ENCODE results near the gene TRIO.
"Not testable (repeated sequence)": the region's sequence is repeated elsewhere in the genome, so short reads cannot be mapped to it uniquely, and the experiment has no call there.

Gene TRIO

DNA sequence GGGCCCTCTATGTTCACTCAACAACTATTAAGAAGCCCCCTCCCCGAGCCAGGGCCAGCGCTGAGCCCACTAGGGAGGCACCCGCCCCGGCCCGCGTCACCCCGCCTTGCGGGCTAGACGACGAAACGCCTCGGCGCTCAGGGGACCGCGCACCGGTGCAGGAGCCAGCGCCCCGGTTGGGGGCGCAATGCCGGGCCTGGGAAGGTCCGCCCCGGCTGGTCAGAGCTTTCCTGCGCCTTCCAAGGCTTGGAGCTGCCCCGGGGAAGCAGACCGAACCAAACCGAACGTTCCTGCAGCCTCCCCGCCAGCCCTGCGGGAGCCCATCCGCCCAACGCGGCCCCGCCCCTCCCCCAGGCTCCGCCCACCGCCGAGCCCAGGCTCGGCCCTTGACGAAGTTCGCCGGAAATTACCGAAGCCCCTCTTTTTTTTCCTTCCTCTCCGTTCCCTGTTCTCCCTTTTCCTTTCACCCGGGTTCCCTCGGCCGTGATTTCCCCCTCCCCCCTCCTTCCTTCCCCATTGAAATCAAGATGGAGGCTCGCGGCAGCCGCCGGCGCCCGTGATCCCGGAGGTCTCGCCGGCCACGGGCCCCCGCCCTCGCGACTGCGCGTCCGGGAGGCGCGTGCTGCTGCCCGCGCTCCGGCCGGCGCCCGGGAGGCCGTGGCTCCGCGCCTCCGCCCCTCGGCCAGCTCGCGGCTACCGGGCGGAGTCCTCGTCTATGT lies at the start of gene TRIO:
TSS of gene TRIO (plus strand) at position 516 of the 719 bp plus-strand sequence. CDS start 384 bp downstream, outside the sequence.
- peak; percentile 86 for DNase-seq

GRCh38 chr5:14097380-14097779 lies 45.8 kb upstream of the TRIO start:
- not testable (repeated sequence) for DNase-seq

GRCh38 chr5:14097998-14098471 lies 45.1 kb upstream of the TRIO start:
- no peak for DNase-seq

GRCh38 chr5:14100281-14100680 lies 42.9 kb upstream of the TRIO start:
- DNase-seq, result no peak

DNA sequence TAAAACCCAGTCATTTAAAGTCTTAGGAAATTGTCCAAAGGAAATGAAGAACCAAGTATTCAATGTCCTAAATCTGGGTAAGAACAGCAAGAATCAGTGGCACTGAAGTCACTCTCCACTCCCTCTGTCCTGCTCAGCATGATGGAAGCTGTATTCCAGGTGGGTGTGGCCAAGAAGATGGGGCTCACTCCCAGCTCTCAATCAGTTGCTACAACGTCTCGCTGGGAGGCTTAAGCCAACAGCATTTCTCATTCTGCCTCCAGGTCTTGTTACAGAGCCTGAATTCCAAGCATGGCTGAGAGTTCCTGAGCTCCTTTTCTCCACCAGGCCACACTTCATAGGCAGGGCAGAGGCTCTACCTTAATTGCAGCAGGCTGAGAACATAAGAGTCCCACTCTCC lies 41.2 kb upstream of the TRIO start:
- DNase-seq, result no peak

DNA sequence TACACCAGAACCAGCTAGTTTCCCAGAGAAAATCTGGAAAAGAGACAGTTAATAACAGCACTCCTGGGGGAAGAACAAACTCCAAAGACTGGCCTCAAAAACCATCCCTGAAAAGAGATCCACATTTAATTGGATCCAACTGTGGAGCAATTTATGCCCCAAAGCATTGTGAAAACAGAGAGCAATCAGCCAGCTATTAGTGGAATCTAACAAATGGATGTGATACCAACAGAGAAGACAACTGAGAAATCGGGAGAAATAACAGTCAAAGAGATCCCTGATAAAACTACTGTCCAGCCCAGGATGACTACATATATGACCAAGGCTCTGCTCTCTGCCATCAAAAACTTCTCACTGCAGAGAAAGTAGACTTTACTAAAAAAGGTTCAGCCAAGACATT lies 40.5 kb upstream of the TRIO start:
- DNase-seq, result no peak

GRCh38 chr5:14105718-14106410 lies 37.3 kb upstream of the TRIO start:
- no peak for DNase-seq

DNA sequence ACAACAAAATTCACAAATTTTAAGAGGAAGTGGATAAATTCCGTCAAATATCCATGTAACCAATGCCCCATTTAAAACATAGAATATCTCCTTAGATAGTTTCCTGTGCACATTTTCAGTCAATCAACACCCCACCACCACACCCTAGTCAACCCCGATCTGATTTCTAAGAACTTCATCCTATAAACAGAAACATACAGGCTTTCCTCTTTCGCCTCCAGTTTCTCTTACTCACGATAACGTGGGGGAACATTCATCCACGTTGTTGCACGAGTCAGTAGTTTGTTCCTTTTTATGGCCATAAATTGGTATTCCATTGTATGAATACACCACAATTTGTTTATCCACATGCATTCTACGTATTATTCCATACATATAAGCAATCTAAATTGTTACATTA lies 35.6 kb upstream of the TRIO start:
- no peak for DNase-seq

- peak; percentile 43 for DNase-seq
These were observed 34.8 kb upstream of the TRIO start for GRCh38 chr5:14108170-14108996.

GRCh38 chr5:14109041-14109747 lies 33.9 kb upstream of the TRIO start:
- DNase-seq, result no peak

GRCh38 chr5:14109771-14110170 lies 33.4 kb upstream of the TRIO start:
- no peak for DNase-seq

- DNase-seq, result no peak
These were observed 32.9 kb upstream of the TRIO start for GRCh38 chr5:14110196-14110595.

- no peak for DNase-seq
These were observed 32.5 kb upstream of the TRIO start for GRCh38 chr5:14110680-14111079.

GRCh38 chr5:14112998-14113652 lies 30.0 kb upstream of the TRIO start:
- DNase-seq, result no peak

DNA sequence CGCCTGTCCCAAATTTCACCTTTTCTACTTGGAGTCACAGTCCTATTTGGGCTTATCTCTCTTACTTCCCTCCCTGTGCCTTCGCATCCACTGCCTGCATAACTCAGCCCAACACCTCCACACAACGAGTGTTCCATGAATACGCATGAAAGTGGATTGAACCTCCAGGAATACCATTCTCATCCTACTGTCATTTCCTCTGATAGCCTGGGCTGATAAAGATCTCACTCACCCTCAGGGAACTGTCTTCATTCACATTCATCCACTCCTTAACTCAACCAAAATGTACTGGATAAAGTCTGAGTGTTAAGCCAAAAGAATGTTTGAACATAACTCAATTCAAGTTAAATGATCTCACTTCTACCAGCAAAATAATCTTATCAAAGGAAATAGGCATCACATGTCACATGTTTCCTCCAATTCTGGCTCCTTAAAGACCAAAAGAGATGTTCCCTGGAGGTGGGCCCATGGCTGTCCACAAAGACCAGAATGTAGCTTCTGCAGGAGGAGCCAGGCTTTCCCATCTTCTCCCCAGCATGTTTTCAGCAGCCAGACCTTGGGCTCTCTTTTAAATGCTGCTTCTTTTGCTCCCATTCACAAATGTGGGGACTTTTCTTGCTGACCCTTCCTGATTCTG lies 28.4 kb upstream of the TRIO start:
- DNase-seq, result no peak

DNA sequence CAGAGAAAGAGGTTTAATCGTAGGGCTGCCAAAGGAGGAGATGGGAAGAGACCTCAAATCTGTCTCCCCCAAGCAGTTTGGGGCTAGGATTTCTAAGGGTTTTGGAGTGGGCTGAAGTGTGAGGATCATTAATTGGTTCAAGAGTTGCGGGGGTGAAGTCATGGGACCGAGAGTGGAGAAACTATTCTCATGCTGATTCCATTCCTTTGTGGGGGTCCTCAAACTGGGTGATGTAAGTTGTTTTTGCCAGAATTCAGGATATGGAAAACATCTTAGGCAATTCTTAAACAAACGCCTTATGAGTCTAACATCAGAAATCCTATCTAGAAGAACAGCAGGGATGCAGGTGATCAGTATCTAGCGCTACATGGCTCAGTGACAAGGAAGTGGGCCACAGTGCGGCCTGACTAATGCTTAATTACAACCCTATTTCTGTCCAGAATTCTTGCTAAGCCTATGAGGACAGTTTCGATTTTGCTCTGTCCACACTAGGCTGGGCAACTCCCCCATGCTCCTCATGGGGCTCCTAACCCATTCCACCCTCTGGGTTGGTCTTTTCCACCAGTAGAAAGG lies 27.7 kb upstream of the TRIO start:
- DNase-seq, result no peak

DNA sequence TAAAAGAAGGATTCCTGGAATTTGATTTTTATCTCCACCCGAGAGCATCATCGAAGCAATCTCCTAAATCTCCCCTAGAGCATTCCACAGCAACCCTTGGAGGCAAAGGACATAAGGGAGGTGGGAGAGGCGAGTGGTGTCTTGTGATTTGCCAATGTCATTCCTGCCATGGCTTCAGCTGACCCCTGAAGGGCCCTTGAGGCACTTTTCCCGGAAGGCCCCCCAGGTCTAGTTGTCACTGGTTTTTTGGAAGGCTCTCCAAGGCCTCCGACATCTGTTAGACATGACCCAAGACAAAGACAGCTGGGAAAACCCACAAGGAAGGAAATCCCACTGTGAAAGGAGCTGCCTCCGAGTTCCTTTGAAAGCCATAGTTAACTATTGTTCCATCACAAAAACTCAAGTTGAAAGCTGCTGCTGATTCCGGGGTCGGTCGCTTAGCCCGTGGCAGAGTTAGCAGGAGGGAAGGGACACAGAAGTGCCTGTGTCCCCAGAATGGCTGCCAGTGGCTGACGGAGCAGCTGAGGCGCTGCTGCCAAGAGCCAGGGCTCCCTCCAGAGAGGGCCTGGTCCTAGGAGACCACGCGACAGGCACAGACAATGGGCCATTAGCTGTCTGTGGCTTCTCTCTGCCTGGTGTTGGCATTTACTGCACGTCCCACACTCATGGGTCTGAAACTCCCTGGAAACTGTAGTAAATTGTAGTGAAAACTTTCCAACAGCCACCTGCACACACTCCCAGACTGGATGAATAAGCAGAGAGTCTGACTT lies 24.4 kb upstream of the TRIO start:
- DNase-seq, result no peak

- DNase-seq, result no peak
These were observed 23.0 kb upstream of the TRIO start for GRCh38 chr5:14120176-14120575.

- DNase-seq, result no peak
These were observed 21.6 kb upstream of the TRIO start for GRCh38 chr5:14121552-14121951.

GRCh38 chr5:14122089-14122488 lies 21.1 kb upstream of the TRIO start:
- DNase-seq, result no peak

DNA sequence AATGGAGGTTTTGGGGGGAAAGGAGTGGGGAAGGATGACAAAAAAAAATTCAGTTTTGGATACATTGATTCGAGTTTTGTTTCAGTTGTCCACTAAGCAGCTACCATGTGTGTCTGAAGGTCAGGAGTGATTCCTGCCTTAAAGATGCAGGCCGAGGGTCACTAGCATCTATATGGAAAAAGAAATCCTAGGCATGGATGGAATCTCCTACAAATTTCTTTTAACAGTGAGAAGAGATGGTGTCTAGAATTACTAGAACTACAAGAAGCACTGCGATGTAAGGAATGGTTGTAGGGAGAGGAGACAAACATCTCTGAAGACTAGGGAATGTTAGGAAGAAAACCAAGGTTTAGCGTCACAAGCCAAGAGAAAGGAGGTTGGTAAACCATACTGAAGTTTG lies 19.6 kb upstream of the TRIO start:
- DNase-seq, result no peak

Data from NCI-H510A (cell line).